K562 (cell line): ENCODE measurements around the gene CRYBG2. TPM values are rescaled to one million over a fixed set of nuclear protein-coding genes. Genes with fewer than 3 reads are reported as not detected.
A peak's percentile ranks its signal among the peaks of the same experiment; 100 is the strongest.

ENCODE experiments used
- GABPB1 ChIP-seq: sonication (generic); formaldehyde crosslinking; IDR thresholded peaks from 2 replicates; pipeline ENCODE4 v1.8.0; 2022; ENCODE audit warnings: mild to moderate bottlenecking, missing genetic modification reagents
- polyA plus RNA-seq, 8 experiments: library from polyadenylated mRNA; depleted of rRNA in 4 of 8; stranded (reverse) in 5 of 8; unstranded in 3 of 8; fragments of >200 nt; fragmentation: Nextera tagmentation in 2 of 8; fragmentation: Illumina TruSeq in 1 of 8; extraction: Ambion mirVana in 2 of 8; extraction: Trizol in 1 of 8; gene quantifications; 2 replicates each; pipeline versions ENCODE4 v1.2.1 to v1.2.3, GENCODE V29; 2011 to 2014; ENCODE audit warnings: inconsistent platforms in 1 of 8, missing spikeins in 1 of 8
- total RNA-seq, 7 experiments: library from RNA; depleted of rRNA in 6 of 7; stranded (reverse); fragments of >200 nt in 6 of 7; fragmentation: Illumina TruSeq in 2 of 7; extraction: Trizol in 2 of 7; gene quantifications; 2 replicates each; pipeline versions ENCODE4 v1.2.1 to v1.2.3, GENCODE V29; 2011 to 2021; ENCODE audit warnings: low replicate concordance in 1 of 7
- TF ChIP-seq, protein P1 (sequence below): fragments of 450-650 bp; formaldehyde crosslinking; IDR thresholded peaks from 2 replicates; pipeline ENCODE4 v1.4.0; 2020; ENCODE audit warnings: mild to moderate bottlenecking, moderate library complexity
- TF ChIP-seq, protein P2 (sequence below), 2 experiments: fragments of 450-650 bp; formaldehyde crosslinking in 1 of 2; IDR thresholded peaks; 2 replicates each; pipeline versions ENCODE4 v1.4.0 to v1.6.1; 2014 to 2020; ENCODE audit warnings: mild to moderate bottlenecking in 2 of 2, borderline replicate concordance in 1 of 2, low read depth in 1 of 2
- TF ChIP-seq, protein P3 (sequence below), 2 experiments: fragments of 450-650 bp; conservative IDR thresholded peaks; 2 replicates each; pipeline ENCODE4 v1.6.1; 2017; ENCODE audit warnings: mild to moderate bottlenecking in 2 of 2, moderate library complexity in 2 of 2

CRYBG2 gene
- total and polyA plus RNA-seq, 9 of the 15 experiments (the other 6 are each of a cell fraction or from before 2014, with no cell fraction given): 0.39 to 8.5 (median 3.7) TPM

DNA sequence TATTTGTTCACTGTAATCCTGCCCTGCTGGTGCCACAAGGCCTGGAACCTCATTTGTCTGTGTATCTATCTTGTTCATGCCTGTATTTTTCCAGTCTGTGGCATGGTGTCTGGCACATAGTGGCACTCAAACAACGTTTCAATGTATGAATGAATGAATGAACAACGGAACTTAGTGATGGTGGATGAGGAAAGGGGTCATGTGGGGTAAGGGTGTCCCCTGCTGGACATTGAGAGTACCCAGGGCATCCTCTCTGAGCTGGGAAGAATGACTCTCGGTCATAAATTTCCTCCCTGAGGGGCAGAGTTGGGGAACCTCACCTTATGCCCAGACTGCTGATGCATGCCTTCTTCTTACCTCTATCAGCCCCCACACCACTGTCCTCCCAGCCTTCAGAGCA is 37.5 kb upstream of the CRYBG2 start (continued):
- TF ChIP-seq, protein P1, sequence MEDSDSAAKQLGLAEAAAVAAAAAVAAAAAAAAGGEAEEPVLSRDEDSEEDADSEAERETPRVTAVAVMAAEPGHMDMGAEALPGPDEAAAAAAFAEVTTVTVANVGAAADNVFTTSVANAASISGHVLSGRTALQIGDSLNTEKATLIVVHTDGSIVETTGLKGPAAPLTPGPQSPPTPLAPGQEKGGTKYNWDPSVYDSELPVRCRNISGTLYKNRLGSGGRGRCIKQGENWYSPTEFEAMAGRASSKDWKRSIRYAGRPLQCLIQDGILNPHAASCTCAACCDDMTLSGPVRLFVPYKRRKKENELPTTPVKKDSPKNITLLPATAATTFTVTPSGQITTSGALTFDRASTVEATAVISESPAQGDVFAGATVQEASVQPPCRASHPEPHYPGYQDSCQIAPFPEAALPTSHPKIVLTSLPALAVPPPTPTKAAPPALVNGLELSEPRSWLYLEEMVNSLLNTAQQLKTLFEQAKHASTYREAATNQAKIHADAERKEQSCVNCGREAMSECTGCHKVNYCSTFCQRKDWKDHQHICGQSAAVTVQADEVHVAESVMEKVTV (CRISPR knock-in tag): peak; percentile 96
- TF ChIP-seq, protein P2, sequence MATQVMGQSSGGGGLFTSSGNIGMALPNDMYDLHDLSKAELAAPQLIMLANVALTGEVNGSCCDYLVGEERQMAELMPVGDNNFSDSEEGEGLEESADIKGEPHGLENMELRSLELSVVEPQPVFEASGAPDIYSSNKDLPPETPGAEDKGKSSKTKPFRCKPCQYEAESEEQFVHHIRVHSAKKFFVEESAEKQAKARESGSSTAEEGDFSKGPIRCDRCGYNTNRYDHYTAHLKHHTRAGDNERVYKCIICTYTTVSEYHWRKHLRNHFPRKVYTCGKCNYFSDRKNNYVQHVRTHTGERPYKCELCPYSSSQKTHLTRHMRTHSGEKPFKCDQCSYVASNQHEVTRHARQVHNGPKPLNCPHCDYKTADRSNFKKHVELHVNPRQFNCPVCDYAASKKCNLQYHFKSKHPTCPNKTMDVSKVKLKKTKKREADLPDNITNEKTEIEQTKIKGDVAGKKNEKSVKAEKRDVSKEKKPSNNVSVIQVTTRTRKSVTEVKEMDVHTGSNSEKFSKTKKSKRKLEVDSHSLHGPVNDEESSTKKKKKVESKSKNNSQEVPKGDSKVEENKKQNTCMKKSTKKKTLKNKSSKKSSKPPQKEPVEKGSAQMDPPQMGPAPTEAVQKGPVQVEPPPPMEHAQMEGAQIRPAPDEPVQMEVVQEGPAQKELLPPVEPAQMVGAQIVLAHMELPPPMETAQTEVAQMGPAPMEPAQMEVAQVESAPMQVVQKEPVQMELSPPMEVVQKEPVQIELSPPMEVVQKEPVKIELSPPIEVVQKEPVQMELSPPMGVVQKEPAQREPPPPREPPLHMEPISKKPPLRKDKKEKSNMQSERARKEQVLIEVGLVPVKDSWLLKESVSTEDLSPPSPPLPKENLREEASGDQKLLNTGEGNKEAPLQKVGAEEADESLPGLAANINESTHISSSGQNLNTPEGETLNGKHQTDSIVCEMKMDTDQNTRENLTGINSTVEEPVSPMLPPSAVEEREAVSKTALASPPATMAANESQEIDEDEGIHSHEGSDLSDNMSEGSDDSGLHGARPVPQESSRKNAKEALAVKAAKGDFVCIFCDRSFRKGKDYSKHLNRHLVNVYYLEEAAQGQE (IDR thresholded peaks at IDR 0.05; ENCODE audit: borderline replicate concordance): peak; percentile 93
- TF ChIP-seq, protein P2 (CRISPR knock-in tag; IDR thresholded peaks at IDR 0.05; ENCODE audit: low read depth): no peak
- TF ChIP-seq, protein P3, sequence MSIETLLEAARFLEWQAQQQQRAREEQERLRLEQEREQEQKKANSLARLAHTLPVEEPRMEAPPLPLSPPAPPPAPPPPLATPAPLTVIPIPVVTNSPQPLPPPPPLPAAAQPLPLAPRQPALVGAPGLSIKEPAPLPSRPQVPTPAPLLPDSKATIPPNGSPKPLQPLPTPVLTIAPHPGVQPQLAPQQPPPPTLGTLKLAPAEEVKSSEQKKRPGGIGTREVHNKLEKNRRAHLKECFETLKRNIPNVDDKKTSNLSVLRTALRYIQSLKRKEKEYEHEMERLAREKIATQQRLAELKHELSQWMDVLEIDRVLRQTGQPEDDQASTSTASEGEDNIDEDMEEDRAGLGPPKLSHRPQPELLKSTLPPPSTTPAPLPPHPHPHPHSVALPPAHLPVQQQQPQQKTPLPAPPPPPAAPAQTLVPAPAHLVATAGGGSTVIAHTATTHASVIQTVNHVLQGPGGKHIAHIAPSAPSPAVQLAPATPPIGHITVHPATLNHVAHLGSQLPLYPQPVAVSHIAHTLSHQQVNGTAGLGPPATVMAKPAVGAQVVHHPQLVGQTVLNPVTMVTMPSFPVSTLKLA (conservative IDR thresholded peaks at IDR 0.05): peak; percentile 32 to 43; a peak in 1 of 4 replicates
- 0 out of 2 replicates have a peak, but pooled peaks have one; percentile 35 for TF ChIP-seq GABPB1
- TF ChIP-seq, all 486 proteins: peak for 44
